Measurements from ENCODE around the gene INAFM2. TPM values are rescaled to one million over a fixed set of nuclear protein-coding genes. Genes with fewer than 3 reads are reported as not detected.

Gene INAFM2
- total and polyA plus RNA-seq, 10 donors = 7.4 to 29.6 (median 18.7) TPM

DNA sequence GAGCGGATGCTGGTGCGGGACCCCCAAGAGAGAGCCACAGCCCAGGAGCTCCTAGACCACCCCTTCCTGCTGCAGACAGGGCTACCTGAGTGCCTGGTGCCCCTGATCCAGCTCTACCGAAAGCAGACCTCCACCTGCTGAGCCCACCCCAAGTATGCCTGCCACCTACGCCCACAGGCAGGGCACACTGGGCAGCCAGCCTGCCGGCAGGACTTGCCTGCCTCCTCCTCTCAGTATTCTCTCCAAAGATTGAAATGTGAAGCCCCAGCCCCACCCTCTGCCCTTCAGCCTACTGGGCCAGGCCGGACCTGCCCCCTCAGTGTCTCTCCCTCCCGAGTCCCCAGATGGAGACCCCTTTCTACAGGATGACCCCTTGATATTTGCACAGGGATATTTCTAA is 47.5 kb upstream of the INAFM2 start:
- H3K4me1 ChIP-seq = peaks cover 0 to 62% (median 21%) of the 10 kb centered on the region in 6 donors
- intact Hi-C loops (cut with DNase I; ENCODE audit: low total_unique reads) = loop anchor here (5.0 kb wide), 2 partner anchors 146 to 229 kb away; no protein-coding TSS in a partner anchor
- no peak overlapping the region for H3K27ac ChIP-seq
- 87 to 92% (median 91%) methylated on average over 3 to 7 of the region's 7 CpGs for WGBS, 5 donors
- H3K9me3 ChIP-seq = no peaks in the 10 kb centered on the region
- DNase-seq = no peak
- H3K36me3 ChIP-seq = no peaks in the 10 kb centered on the region
- H3K4me3 ChIP-seq = no peak overlapping the region
- TF ChIP-seq, protein P1, sequence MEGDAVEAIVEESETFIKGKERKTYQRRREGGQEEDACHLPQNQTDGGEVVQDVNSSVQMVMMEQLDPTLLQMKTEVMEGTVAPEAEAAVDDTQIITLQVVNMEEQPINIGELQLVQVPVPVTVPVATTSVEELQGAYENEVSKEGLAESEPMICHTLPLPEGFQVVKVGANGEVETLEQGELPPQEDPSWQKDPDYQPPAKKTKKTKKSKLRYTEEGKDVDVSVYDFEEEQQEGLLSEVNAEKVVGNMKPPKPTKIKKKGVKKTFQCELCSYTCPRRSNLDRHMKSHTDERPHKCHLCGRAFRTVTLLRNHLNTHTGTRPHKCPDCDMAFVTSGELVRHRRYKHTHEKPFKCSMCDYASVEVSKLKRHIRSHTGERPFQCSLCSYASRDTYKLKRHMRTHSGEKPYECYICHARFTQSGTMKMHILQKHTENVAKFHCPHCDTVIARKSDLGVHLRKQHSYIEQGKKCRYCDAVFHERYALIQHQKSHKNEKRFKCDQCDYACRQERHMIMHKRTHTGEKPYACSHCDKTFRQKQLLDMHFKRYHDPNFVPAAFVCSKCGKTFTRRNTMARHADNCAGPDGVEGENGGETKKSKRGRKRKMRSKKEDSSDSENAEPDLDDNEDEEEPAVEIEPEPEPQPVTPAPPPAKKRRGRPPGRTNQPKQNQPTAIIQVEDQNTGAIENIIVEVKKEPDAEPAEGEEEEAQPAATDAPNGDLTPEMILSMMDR (IDR thresholded peaks at IDR 0.05 in 8 of 11, conservative IDR thresholded peaks at IDR 0.05 in 3 of 11) = no peak
- no peak for TF ChIP-seq POLR2A (IDR thresholded peaks at IDR 0.05)
- no peak for TF ChIP-seq POLR2AphosphoS5 (IDR thresholded peaks at IDR 0.05)
- H3K27me3 ChIP-seq (replicated peaks in 1 of 7) = peaks cover 0 to 48% (median 21%) of the 10 kb centered on the region in 7 donors

DNA sequence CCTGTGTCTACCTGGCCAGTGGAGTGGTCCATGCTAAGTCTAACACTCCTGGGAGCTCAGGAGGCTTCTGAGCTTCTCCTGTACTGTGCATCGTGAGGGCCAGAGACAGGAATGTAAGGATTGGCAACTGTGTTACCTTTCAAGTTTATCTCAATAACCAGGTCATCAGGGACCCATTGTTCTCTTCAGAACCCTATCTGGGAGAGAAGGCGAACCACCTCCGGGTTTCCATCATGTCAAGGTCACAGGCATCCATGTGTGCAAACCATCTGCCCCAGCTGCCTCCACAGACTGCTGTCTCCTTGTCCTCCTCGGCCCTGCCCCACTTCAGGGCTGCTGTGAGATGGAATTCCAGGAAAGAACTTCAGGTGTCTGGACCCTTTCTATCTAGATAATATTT is 46.6 kb upstream of the INAFM2 start:
- no peaks in the 10 kb centered on the region for H3K36me3 ChIP-seq
- WGBS, 5 donors = 58 to 78% (median 68%) methylated on average over 4 of the region's 4 CpGs
- TF ChIP-seq POLR2A (IDR thresholded peaks at IDR 0.05) (no peak), POLR2AphosphoS5 (IDR thresholded peaks at IDR 0.05) (no peak)
- TF ChIP-seq, protein P1 (IDR thresholded peaks at IDR 0.05 in 8 of 11, conservative IDR thresholded peaks at IDR 0.05 in 3 of 11) = no peak
- no peak overlapping the region for H3K27ac ChIP-seq
- no peak for DNase-seq
- H3K27me3 ChIP-seq (replicated peaks in 1 of 7) = peaks cover 0 to 58% (median 31%) of the 10 kb centered on the region in 7 donors
- H3K4me1 ChIP-seq = peaks cover 0 to 72% (median 27%) of the 10 kb centered on the region in 6 donors
- H3K9me3 ChIP-seq = no peaks in the 10 kb centered on the region
- H3K4me3 ChIP-seq = no peak overlapping the region
- intact Hi-C loops (cut with DNase I; ENCODE audit: low total_unique reads) = loop anchor here (5.0 kb wide), 2 partner anchors 145 to 230 kb away; no protein-coding TSS in a partner anchor

DNA sequence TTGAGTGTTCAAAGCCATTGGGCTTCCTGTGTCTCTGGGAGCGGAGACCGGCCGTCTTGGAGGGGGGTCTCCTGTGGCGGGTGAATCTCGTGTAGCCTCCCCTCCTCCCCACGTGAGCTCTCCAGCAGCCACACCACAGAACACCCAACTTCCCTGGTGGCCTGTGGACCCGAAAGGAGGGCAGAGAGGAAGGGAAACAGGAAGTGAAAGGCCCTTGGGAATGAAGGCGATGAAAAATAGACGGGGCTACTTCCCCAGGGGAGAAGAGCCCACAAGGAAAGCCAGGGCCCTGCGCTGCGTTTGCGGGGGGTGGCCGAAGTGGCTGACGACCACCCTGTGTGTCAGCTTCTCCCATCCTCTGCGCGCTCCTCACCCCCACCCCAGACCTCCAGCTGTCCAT is 46.0 kb upstream of the INAFM2 start:
- no peak overlapping the region for H3K4me3 ChIP-seq
- no peak for DNase-seq
- no peak overlapping the region for H3K27ac ChIP-seq
- peaks cover 0 to 63% (median 36%) of the 10 kb centered on the region in 7 donors for H3K27me3 ChIP-seq (replicated peaks in 1 of 7)
- 15 to 23% (median 19%) methylated on average over 16 of the region's 16 CpGs for WGBS, 5 donors
- no peaks in the 10 kb centered on the region for H3K36me3 ChIP-seq
- intact Hi-C loops (cut with DNase I; ENCODE audit: low total_unique reads) = loop anchor here (5.0 kb wide), 2 partner anchors 145 to 230 kb away; no protein-coding TSS in a partner anchor
- TF ChIP-seq POLR2A (IDR thresholded peaks at IDR 0.05) = no peak
- TF ChIP-seq, protein P1 (IDR thresholded peaks at IDR 0.05 in 8 of 11, conservative IDR thresholded peaks at IDR 0.05 in 3 of 11) = no peak
- TF ChIP-seq POLR2AphosphoS5 (IDR thresholded peaks at IDR 0.05) = no peak
- H3K4me1 ChIP-seq = peaks cover 0 to 77% (median 32%) of the 10 kb centered on the region in 6 donors
- H3K9me3 ChIP-seq = no peaks in the 10 kb centered on the region

DNA sequence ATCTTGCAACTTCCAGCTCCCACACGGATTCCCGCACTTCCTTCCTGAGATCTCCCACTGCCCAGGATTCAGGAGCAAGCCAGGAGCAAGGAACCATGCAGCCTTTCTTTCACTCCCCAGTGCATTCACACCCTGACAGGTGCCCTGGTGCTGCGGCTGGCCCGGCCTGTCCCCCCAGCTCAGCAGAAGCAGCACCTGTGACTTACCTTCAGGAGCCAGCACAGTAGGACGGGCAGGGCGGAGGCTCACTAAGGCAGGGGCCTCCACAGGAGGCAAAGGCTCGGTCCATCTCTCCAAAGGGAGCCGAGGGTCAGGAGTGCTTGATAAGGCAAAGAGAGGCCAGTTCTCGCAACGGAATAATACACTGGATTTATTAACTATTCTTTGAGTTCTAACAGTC is 45.5 kb upstream of the INAFM2 start:
- Histone ChIP-seq H3K9me3 (no peaks in the 10 kb centered on the region), H3K36me3 (no peaks in the 10 kb centered on the region), H3K27ac (no peak overlapping the region), H3K27me3 (replicated peaks in 1 of 7) (peaks cover 0 to 69% (median 42%) of the 10 kb centered on the region in 7 donors), H3K4me3 (no peak overlapping the region), H3K4me1 (peaks cover 4 to 83% (median 37%) of the 10 kb centered on the region in 6 donors)
- DNase-seq = no peak
- intact Hi-C loops (cut with DNase I; ENCODE audit: low total_unique reads) = loop anchor here (2.0 to 5.0 kb wide), 3 partner anchors 61 to 231 kb away; no protein-coding TSS in a partner anchor
- TF ChIP-seq, protein P1 (IDR thresholded peaks at IDR 0.05 in 8 of 11, conservative IDR thresholded peaks at IDR 0.05 in 3 of 11) = no peak
- TF ChIP-seq POLR2A (IDR thresholded peaks at IDR 0.05) = no peak
- TF ChIP-seq POLR2AphosphoS5 (IDR thresholded peaks at IDR 0.05) = no peak
- 68 to 78% (median 73%) methylated on average over 6 to 10 of the region's 10 CpGs for WGBS, 5 donors
